Endothelial cell of umbilical vein (primary cell): ENCODE measurements around the gene CFAP99. TPM values are rescaled to one million over a fixed set of nuclear protein-coding genes. Genes with fewer than 3 reads are reported as not detected.

ENCODE experiments used
- BruUV-seq: library from RNA; stranded (reverse); fragments of 400-500 nt; replicated peaks from 2 replicates; lab custom pipeline; 2021; lab: Mats Ljungman, UMichigan
- CTCF ChIA-PET: fragments of 300-600, 350-600 bp; sonication (Branson Sonifier 250); formaldehyde crosslinking; loops from one replicate; lab custom pipeline; 2021; ENCODE audit warnings: antibody characterized with exemption, inconsistent platforms; lab: Charles Lee
- POLR2A ChIA-PET: fragments of 300-600, 350-600 bp; sonication (Branson Sonifier 250); formaldehyde crosslinking; loops from one replicate; lab custom pipeline; 2021; ENCODE audit warnings: antibody characterized with exemption, inconsistent platforms; lab: Charles Lee
- DNase-seq: peaks from one replicate; pipeline ENCODE4 v3.0.0-alpha.2; 2011; ENCODE audit warnings: low read depth, low spot score
- FAIRE-seq: peaks from 2 replicates; lab custom pipeline; 2011; peaks lifted over from hg19 to GRCh38; lab: Jason Lieb, UNC
- H2AFZ ChIP-seq: 2 replicates; pipeline ENCODE4 v1.6.0; 2012; ENCODE audit warnings: low read depth, low read length, control low read depth, inconsistent platforms
- H3K27ac ChIP-seq: 2 replicates; pipeline ENCODE4 v1.5.1; 2011; ENCODE audit warnings: low read depth, mild to moderate bottlenecking, control low read depth, low read length, moderate library complexity; ENCODE audit not compliant: insufficient read depth
- H3K27me3 ChIP-seq, 2 experiments: 2 replicates each; pipeline versions ENCODE4 v1.6.0 to v1.6.1; 2011; ENCODE audit warnings: low read length in 2 of 2, mixed read lengths in 1 of 2; ENCODE audit not compliant: control insufficient read depth in 2 of 2, insufficient read depth in 2 of 2
- H3K36me3 ChIP-seq, 2 experiments: 2 replicates in 1 of 2; 3 replicates in 1 of 2; pipeline ENCODE4 v1.5.1; 2011; ENCODE audit warnings: low read length in 2 of 2, mild to moderate bottlenecking in 1 of 2, moderate library complexity in 1 of 2; ENCODE audit not compliant: control insufficient read depth in 2 of 2, insufficient read depth in 2 of 2; ENCODE audit errors: extremely low read depth in 1 of 2
- H3K4me1 ChIP-seq: 3 replicates; pipeline ENCODE4 v1.5.1; 2011; ENCODE audit warnings: mild to moderate bottlenecking, low read length; ENCODE audit not compliant: control insufficient read depth, insufficient read depth; ENCODE audit errors: extremely low read depth
- H3K4me2 ChIP-seq: 2 replicates; pipeline ENCODE4 v1.6.1; 2011; ENCODE audit warnings: low read length, control low read depth, mixed read lengths; ENCODE audit not compliant: insufficient read depth
- H3K4me3 ChIP-seq, 3 experiments: fragments of 200-600 bp in 1 of 3; sonication (generic), shearing (Covaris generic) in 1 of 3; replicated peaks in 1 of 3; 2 replicates each; pipeline ENCODE4 v1.5.1; 2011 to 2016; ENCODE audit warnings: control low read depth in 3 of 3, low read length in 3 of 3, mild to moderate bottlenecking in 2 of 3, inconsistent platforms in 1 of 3, low read depth in 1 of 3, moderate library complexity in 1 of 3; ENCODE audit not compliant: insufficient read depth in 1 of 3
- H3K79me2 ChIP-seq: 2 replicates; pipeline ENCODE4 v1.6.0; 2012; ENCODE audit warnings: low read length, inconsistent platforms; ENCODE audit not compliant: control insufficient read depth, insufficient read depth
- H3K9ac ChIP-seq: replicated peaks from 2 replicates; pipeline ENCODE3; 2011; ENCODE audit warnings: low read length, control low read depth; ENCODE audit not compliant: insufficient read depth; ENCODE audit errors: extremely low read depth
- H3K9me1 ChIP-seq: replicated peaks from 3 replicates; pipeline ENCODE4 v1.6.0; 2011; ENCODE audit warnings: mild to moderate bottlenecking, low read length; ENCODE audit not compliant: control insufficient read depth, insufficient read depth; ENCODE audit errors: extremely low read depth
- H3K9me3 ChIP-seq: replicated peaks from 2 replicates; pipeline ENCODE4 v1.5.1; 2012; ENCODE audit warnings: low read length, inconsistent platforms; ENCODE audit not compliant: control insufficient read depth, insufficient read depth
- H4K20me1 ChIP-seq: replicated peaks from 2 replicates; pipeline ENCODE3; 2011; ENCODE audit warnings: mild to moderate bottlenecking, low read length; ENCODE audit not compliant: control insufficient read depth, insufficient read depth; ENCODE audit errors: extremely low read depth
- CTCF ChIP-seq, 2 donors: IDR thresholded peaks; 1 replicate in 1 of 2; 2 replicates in 1 of 2; pipeline ENCODE4 v1.5.1; 2011; ENCODE audit warnings: low read length in 2 of 2, mild to moderate bottlenecking in 2 of 2, moderate library complexity in 2 of 2, control low read depth in 1 of 2, inconsistent platforms in 1 of 2, low read depth in 1 of 2; ENCODE audit not compliant: insufficient read depth in 1 of 2; ENCODE audit errors: extremely low read depth in 1 of 2
- EZH2 ChIP-seq: IDR thresholded peaks from 2 replicates; pipeline ENCODE4 v1.6.1; 2012; ENCODE audit warnings: borderline replicate concordance, low read depth, mild to moderate bottlenecking, moderate library complexity, low read length, inconsistent platforms; ENCODE audit not compliant: severe bottlenecking
- FOS ChIP-seq: IDR thresholded peaks from 2 replicates; pipeline ENCODE4 v1.6.1; 2011; ENCODE audit warnings: mild to moderate bottlenecking, low read length, moderate library complexity, borderline replicate concordance; ENCODE audit not compliant: insufficient read depth
- GATA2 ChIP-seq: IDR thresholded peaks from 2 replicates; pipeline ENCODE4 v1.7.0; 2011; ENCODE audit warnings: low read depth, mild to moderate bottlenecking, moderate library complexity, mixed read lengths, low read length; ENCODE audit not compliant: insufficient read length, insufficient read depth
- JUN ChIP-seq: IDR thresholded peaks from 2 replicates; pipeline ENCODE4 v1.6.1; 2011; ENCODE audit warnings: borderline replicate concordance, low read depth; ENCODE audit not compliant: insufficient read length, insufficient read depth
- MYC ChIP-seq: IDR thresholded peaks from one replicate; pipeline ENCODE4 v1.6.1; 2011; ENCODE audit warnings: mild to moderate bottlenecking, low read depth, low read length
- POLR2A ChIP-seq: IDR thresholded peaks from 2 replicates; pipeline ENCODE4 v1.6.1; 2012; ENCODE audit warnings: low read depth, mild to moderate bottlenecking, control low read depth, low read length
- POLR2AphosphoS5 ChIP-seq: IDR thresholded peaks from 2 replicates; pipeline ENCODE4 v1.6.1; 2012; ENCODE audit warnings: low read depth, mild to moderate bottlenecking, control low read depth, low read length, moderate library complexity; ENCODE audit not compliant: insufficient read depth
- dilution Hi-C: fragments of 300-500 bp; cut with MboI; formaldehyde crosslinking; loops from one replicate; pipeline ENCODE4 v1.15.0; 2019; ENCODE audit warnings: low sequenced_read_pairs; ENCODE audit not compliant: extremely low pct_ligation_motif_present
- intact Hi-C: fragments of 100-400 bp; cut with micrococcal nuclease; formaldehyde crosslinking; loops from one replicate; pipeline ENCODE4 v1.10.0; 2022
- polyA plus RNA-seq, 4 experiments: library from polyadenylated mRNA; depleted of rRNA in 3 of 4; stranded (reverse) in 3 of 4; unstranded in 1 of 4; fragments of >200 nt; gene quantifications; 2 replicates each; pipeline versions ENCODE4 v1.2.1 to v1.2.3, GENCODE V29; 2011 to 2012; ENCODE audit warnings: missing spikeins in 1 of 4
- total RNA-seq: library from RNA; stranded (reverse); gene quantifications from 2 replicates; pipeline ENCODE4 v1.2.3, GENCODE V29; 2021
- TF ChIP-seq, protein P1 (sequence below): IDR thresholded peaks from 2 replicates; pipeline ENCODE4 v1.6.1; 2011; ENCODE audit not compliant: insufficient read depth, insufficient read length

CFAP99 gene
- total and polyA plus RNA-seq, 2 donors (not counting 3 experiments of a cell fraction or from before 2014, with no cell fraction given): 0.03 TPM; not detected in 1

GRCh38 chr4:2415213-2415612, 3.5 kb upstream of the CFAP99 start:
- H4K20me1 ChIP-seq: no peaks in the 10 kb centered on the region
- no peak overlapping the region for H3K4me3 ChIP-seq
- ChIA-PET CTCF (interaction anchor here (1.2 to 1.5 kb wide), 4 partner anchors 9 to 195 kb away, joined by 3 to 9 read pairs (median 4); no protein-coding TSS in a partner anchor), POLR2A (interaction anchor here (0.6 kb wide), 1 partner anchor 299 kb away, joined by 3 read pairs; no protein-coding TSS in a partner anchor)
- H3K9me1 ChIP-seq: no peaks in the 10 kb centered on the region
- no peak overlapping the region for H2AFZ ChIP-seq
- H3K4me2 ChIP-seq: no peak overlapping the region
- H3K36me3 ChIP-seq: no peaks in the 10 kb centered on the region
- peaks cover 42% of the 10 kb centered on the region for H3K79me2 ChIP-seq
- intact Hi-C loops: loop anchor here (10.0 kb wide), 1 partner anchor 550 kb away; the partner anchor contains the start of genes GRK4 and NOP14
- DNase-seq: no peak
- no peak overlapping the region for H3K9ac ChIP-seq
- dilution Hi-C loops: no loop called here
- no peak for FAIRE-seq
- peaks cover 9 to 12% of the 10 kb centered on the region in 2 experiments for H3K27me3 ChIP-seq
- no TSS peak for BruUV-seq
- no peak for TF ChIP-seq FOS
- TF ChIP-seq JUN: no peak
- TF ChIP-seq, protein P1, sequence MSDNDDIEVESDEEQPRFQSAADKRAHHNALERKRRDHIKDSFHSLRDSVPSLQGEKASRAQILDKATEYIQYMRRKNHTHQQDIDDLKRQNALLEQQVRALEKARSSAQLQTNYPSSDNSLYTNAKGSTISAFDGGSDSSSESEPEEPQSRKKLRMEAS: no peak
- TF ChIP-seq GATA2: no peak
- TF ChIP-seq EZH2: no peak
- TF ChIP-seq CTCF (IDR thresholded peaks at IDR 0.05; ENCODE audit: extremely low read depth in 1 of 2, insufficient read depth in 1 of 2, low read depth in 1 of 2, low read length in 2 of 2): no peak
- no peak for TF ChIP-seq POLR2A
- TF ChIP-seq MYC: no peak
- TF ChIP-seq POLR2AphosphoS5: no peak
- peaks cover 50% of the 10 kb centered on the region for H3K4me1 ChIP-seq
- no peaks in the 10 kb centered on the region for H3K9me3 ChIP-seq
- H3K27ac ChIP-seq: peak overlapping the region; percentile 9
